ENCODE measurements around the gene PLPP3.

Gene PLPP3

DNA sequence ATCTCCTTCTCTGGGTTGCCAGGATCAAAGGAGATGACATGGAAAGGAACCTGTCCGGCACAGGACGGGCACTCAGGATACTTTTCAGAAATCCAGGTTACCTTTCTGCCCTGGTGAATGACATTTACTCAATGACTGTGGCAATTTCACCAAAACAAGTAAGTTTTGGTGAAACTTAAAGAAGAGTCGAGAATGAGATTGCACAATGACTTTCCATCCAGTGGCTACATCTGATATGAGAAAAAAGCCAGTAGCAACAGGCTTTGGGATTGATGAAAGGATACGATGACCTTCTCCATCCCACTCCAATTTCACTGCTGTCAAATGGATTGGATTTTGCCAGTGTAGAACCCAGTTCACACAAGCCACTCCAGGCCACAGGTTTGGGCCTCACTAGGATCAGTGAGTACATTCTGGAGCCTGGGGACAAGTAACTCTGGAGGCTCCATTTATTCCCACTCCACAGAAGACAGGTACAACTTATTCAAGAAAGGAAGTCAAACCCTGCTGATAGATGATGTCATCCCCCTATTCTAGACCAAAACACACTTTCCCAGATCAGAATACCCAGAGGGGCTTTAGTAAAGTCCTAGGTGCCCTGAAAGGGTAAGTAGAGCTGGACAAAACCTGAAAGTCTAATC, 63.3 kb downstream of the PLPP3 start:
- peaks cover 7 to 13% (median 10%) of the 10 kb centered on the region in 4 experiments for H3K4me1 ChIP-seq (ENCODE audit: control extremely low read depth in 1 of 4, control insufficient read depth in 4 of 4, insufficient read depth in 4 of 4, low read length in 3 of 4)
- no peak overlapping the region for H3K4me3 ChIP-seq (ENCODE audit: control insufficient read depth in 1 of 7, extremely low read depth in 1 of 7, insufficient read depth in 4 of 7, low read depth in 2 of 7, low read length in 6 of 7)
- DNase-seq, result no peak
- peaks cover 0 to 8% (median 0%) of the 10 kb centered on the region in 5 experiments for H3K27me3 ChIP-seq (replicated peaks in 2 of 5; ENCODE audit: control insufficient read depth in 4 of 5, insufficient read depth in 5 of 5, low read length in 4 of 5)
- no peak overlapping the region for H3K27ac ChIP-seq (ENCODE audit: insufficient read depth in 1 of 2, low read depth in 1 of 2, low read length in 2 of 2, poor library complexity in 1 of 2, severe bottlenecking in 2 of 2)
- no peaks in the 10 kb centered on the region for H3K9me3 ChIP-seq (ENCODE audit: control extremely low read depth in 1 of 5, control insufficient read depth in 4 of 5, insufficient read depth in 2 of 5, low read depth in 1 of 5, low read length in 4 of 5)
- 86% methylated on average over 4 of the region's 4 CpGs for WGBS (ENCODE audit: insufficient coverage)
- ChIA-PET POLR2A (no interaction called here), CTCF (no interaction called here)
- no peaks in the 10 kb centered on the region for H3K36me3 ChIP-seq (ENCODE audit: control insufficient read depth in 4 of 4, insufficient read depth in 4 of 4, low read length in 3 of 4)

DNA sequence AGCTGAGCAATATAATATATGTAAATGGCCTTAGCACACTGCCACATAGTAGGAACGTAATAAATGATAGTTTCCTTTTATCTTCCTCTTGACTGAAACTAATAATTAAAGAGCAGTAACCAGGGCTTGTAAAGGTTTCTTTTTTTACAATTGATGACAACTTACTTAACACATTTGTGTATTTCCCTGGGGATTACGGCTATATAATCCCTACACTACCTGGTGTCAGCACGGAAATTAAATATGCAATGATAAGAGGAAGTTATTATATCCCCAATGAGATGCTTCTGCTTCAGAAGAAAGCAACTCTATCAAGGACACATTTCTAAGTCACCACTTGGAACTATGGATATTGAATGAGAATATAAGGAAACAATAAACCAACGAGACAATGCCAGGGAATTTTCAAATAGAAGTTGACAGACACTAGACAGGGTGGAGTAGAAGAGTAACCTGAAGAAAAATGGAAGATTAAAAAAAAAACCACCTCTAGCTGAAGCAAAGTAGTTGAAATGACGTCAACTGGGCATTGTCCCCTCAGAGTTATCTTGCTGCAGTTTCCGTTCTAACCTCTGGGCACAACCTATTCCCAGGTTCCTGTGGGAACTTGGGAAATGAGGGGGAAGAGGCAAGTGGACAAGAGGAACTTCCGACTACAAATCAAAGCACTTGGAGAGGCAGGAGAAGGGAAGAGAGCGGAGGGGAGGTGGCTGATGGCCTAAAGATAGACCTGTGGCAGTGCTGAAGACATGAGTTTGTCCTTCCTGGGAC, 66.5 kb downstream of the PLPP3 start:
- no peak for DNase-seq
- Histone ChIP-seq H3K27ac (ENCODE audit: insufficient read depth in 1 of 2, low read depth in 1 of 2, low read length in 2 of 2, poor library complexity in 1 of 2, severe bottlenecking in 2 of 2) (no peak overlapping the region), H3K36me3 (ENCODE audit: control insufficient read depth in 4 of 4, insufficient read depth in 4 of 4, low read length in 3 of 4) (no peaks in the 10 kb centered on the region), H3K4me3 (ENCODE audit: control insufficient read depth in 1 of 7, extremely low read depth in 1 of 7, insufficient read depth in 4 of 7, low read depth in 2 of 7, low read length in 6 of 7) (no peak overlapping the region), H3K9me3 (ENCODE audit: control extremely low read depth in 1 of 5, control insufficient read depth in 4 of 5, insufficient read depth in 2 of 5, low read depth in 1 of 5, low read length in 4 of 5) (no peaks in the 10 kb centered on the region), H3K4me1 (ENCODE audit: control extremely low read depth in 1 of 4, control insufficient read depth in 4 of 4, insufficient read depth in 4 of 4, low read length in 3 of 4) (peaks cover 7 to 13% (median 10%) of the 10 kb centered on the region in 4 experiments), H3K27me3 (replicated peaks in 2 of 5; ENCODE audit: control insufficient read depth in 4 of 5, insufficient read depth in 5 of 5, low read length in 4 of 5) (peaks cover 0 to 5% (median 0%) of the 10 kb centered on the region in 5 experiments)
- ChIA-PET CTCF (no interaction called here), POLR2A (interaction anchor here (0.6 kb wide), 1 partner anchor 1329 kb away, joined by 3 read pairs; no protein-coding TSS in a partner anchor)
- WGBS (ENCODE audit: insufficient coverage), result 100% methylated on average over 4 of the region's 8 CpGs

DNA sequence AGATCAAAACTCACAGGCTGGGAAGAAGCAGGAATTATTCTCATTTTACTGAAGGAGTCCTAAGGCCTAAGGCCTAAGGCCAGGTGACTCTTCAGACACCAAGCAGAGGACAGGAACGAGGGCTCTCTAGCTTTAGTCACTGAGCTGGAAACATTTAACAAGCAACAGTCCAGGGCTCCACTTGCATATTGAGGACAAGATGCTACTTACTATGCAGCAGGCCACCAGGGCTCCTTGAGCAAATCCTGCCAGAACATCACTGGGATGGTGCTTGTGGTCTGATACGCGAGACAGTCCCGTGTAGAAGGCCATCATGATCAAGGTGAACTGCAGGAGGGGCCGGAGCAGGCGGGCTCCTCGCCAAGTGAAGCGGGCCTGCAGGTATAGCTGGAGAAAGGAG, 67.6 kb downstream of the PLPP3 start:
- Histone ChIP-seq H3K27me3 (replicated peaks in 2 of 5; ENCODE audit: control insufficient read depth in 4 of 5, insufficient read depth in 5 of 5, low read length in 4 of 5) (peaks cover 0 to 2% (median 0%) of the 10 kb centered on the region in 5 experiments), H3K36me3 (ENCODE audit: control insufficient read depth in 4 of 4, insufficient read depth in 4 of 4, low read length in 3 of 4) (no peaks in the 10 kb centered on the region), H3K4me1 (ENCODE audit: control extremely low read depth in 1 of 4, control insufficient read depth in 4 of 4, insufficient read depth in 4 of 4, low read length in 3 of 4) (peaks cover 7 to 15% (median 10%) of the 10 kb centered on the region in 4 experiments), H3K4me3 (ENCODE audit: control insufficient read depth in 1 of 7, extremely low read depth in 1 of 7, insufficient read depth in 4 of 7, low read depth in 2 of 7, low read length in 6 of 7) (no peak overlapping the region), H3K27ac (ENCODE audit: insufficient read depth in 1 of 2, low read depth in 1 of 2, low read length in 2 of 2, poor library complexity in 1 of 2, severe bottlenecking in 2 of 2) (no peak overlapping the region), H3K9me3 (ENCODE audit: control extremely low read depth in 1 of 5, control insufficient read depth in 4 of 5, insufficient read depth in 2 of 5, low read depth in 1 of 5, low read length in 4 of 5) (no peaks in the 10 kb centered on the region)
- ChIA-PET POLR2A (no interaction called here), CTCF (no interaction called here)
- no peak for DNase-seq
- WGBS (ENCODE audit: insufficient coverage), result 94% methylated on average over 4 of the region's 8 CpGs

DNA sequence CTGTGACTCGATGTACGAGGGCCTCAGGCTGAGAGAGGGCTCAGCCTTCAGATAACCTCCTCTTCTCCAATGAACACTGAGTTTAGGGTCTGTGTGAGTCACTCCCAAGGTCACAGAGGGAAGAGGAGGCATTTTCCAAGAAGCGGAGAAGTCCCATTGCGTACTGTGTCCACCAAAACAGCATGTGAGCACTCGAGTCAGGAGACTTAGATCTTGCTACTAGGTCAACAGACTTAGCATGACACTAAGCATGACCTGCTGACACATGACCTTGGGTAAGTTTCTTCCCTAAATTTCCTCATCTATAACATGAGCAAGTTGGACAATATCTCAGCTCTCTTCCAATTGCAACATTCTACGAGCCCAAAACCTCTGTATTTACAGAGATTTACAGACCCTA, 68.0 kb downstream of the PLPP3 start:
- ChIA-PET CTCF (no interaction called here), POLR2A (interaction anchor here (0.6 kb wide), 1 partner anchor 19 kb away, joined by 7 read pairs; no protein-coding TSS in a partner anchor)
- H3K36me3 ChIP-seq (ENCODE audit: control insufficient read depth in 4 of 4, insufficient read depth in 4 of 4, low read length in 3 of 4), result no peaks in the 10 kb centered on the region
- DNase-seq, result no peak
- peaks cover 0 to 2% (median 0%) of the 10 kb centered on the region in 5 experiments for H3K27me3 ChIP-seq (replicated peaks in 2 of 5; ENCODE audit: control insufficient read depth in 4 of 5, insufficient read depth in 5 of 5, low read length in 4 of 5)
- 92% methylated on average over 5 of the region's 6 CpGs for WGBS (ENCODE audit: insufficient coverage)
- no peak overlapping the region for H3K27ac ChIP-seq (ENCODE audit: insufficient read depth in 1 of 2, low read depth in 1 of 2, low read length in 2 of 2, poor library complexity in 1 of 2, severe bottlenecking in 2 of 2)
- peaks cover 3 to 16% (median 10%) of the 10 kb centered on the region in 4 experiments for H3K4me1 ChIP-seq (ENCODE audit: control extremely low read depth in 1 of 4, control insufficient read depth in 4 of 4, insufficient read depth in 4 of 4, low read length in 3 of 4)
- H3K4me3 ChIP-seq (ENCODE audit: control insufficient read depth in 1 of 7, extremely low read depth in 1 of 7, insufficient read depth in 4 of 7, low read depth in 2 of 7, low read length in 6 of 7), result no peak overlapping the region
- H3K9me3 ChIP-seq (ENCODE audit: control extremely low read depth in 1 of 5, control insufficient read depth in 4 of 5, insufficient read depth in 2 of 5, low read depth in 1 of 5, low read length in 4 of 5), result no peaks in the 10 kb centered on the region

DNA sequence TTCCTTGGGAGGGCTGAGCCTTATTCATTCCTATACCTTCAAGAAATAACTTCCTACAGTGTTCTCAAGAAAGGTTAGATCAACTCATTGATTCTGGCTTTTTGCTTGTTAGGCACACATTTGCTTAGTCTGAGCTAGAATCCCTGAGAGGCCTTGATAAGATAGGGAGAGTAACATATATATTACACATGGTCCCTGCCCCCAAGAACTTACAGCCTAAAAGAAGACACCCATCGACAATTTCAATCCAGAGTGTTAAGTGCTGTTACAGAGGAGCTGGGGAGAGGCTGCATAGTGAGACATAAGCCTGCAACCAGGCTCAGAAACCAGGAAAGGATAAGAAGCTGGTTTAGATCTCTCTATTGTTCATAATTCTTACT, 68.7 kb downstream of the PLPP3 start:
- no peaks in the 10 kb centered on the region for H3K9me3 ChIP-seq (ENCODE audit: control extremely low read depth in 1 of 5, control insufficient read depth in 4 of 5, insufficient read depth in 2 of 5, low read depth in 1 of 5, low read length in 4 of 5)
- H3K27me3 ChIP-seq (replicated peaks in 2 of 5; ENCODE audit: control insufficient read depth in 4 of 5, insufficient read depth in 5 of 5, low read length in 4 of 5), result peaks cover 0 to 2% (median 0%) of the 10 kb centered on the region in 5 experiments
- no peak for DNase-seq
- 100% methylated on average over 1 of the region's 1 CpG for WGBS (ENCODE audit: insufficient coverage)
- no peak overlapping the region for H3K4me3 ChIP-seq (ENCODE audit: control insufficient read depth in 1 of 7, extremely low read depth in 1 of 7, insufficient read depth in 4 of 7, low read depth in 2 of 7, low read length in 6 of 7)
- peaks cover 0 to 17% (median 10%) of the 10 kb centered on the region in 4 experiments for H3K4me1 ChIP-seq (ENCODE audit: control extremely low read depth in 1 of 4, control insufficient read depth in 4 of 4, insufficient read depth in 4 of 4, low read length in 3 of 4)
- no peaks in the 10 kb centered on the region for H3K36me3 ChIP-seq (ENCODE audit: control insufficient read depth in 4 of 4, insufficient read depth in 4 of 4, low read length in 3 of 4)
- H3K27ac ChIP-seq (ENCODE audit: insufficient read depth in 1 of 2, low read depth in 1 of 2, low read length in 2 of 2, poor library complexity in 1 of 2, severe bottlenecking in 2 of 2), result no peak overlapping the region
- ChIA-PET POLR2A (interaction anchor here (0.6 kb wide), 1 partner anchor 18 kb away, joined by 7 read pairs; no protein-coding TSS in a partner anchor), CTCF (no interaction called here)

DNA sequence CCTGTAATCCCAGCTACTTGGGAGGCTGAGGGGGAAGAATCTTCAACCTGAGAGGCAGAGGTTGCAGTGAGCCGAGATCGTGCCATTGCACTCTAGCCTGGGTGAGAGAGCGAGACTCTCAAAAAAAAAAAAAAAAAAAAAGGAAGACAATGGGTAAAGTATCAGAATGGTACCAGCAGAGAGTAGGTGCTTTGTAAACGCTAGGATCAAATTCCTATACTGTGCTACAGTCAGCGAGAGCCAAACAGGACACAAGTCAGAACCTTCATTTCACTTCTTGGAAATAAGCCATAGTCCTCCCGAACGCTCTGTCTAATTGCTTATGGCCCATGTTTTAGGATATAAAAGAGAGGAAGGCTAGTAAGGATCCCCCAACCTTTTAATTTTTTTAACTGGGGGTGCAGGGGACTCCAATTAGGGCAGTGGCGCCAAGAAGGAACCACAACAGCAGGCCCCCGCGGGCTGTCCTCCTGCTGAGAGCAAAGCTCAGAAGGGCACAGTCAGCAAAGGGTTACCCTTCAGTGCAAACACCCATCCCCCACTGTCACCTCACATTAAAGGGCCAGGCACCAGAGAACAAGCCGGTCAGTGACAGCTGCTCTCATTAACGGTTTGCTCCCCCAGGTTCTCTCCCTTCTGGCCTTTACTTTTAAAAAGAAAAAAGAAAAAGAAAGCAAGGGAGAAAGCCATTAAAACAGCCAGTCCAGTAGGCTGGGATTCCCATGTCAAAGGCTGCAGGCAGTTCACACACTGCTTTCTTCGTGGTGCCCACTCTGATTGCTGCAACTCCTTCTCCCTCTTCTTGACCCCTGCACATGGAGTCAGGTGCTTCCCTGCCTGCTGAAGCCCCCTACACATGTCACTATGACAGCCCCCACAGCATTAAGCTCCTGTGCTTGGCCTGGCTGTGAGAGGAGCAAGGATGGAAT, 69.4 kb downstream of the PLPP3 start:
- ChIA-PET POLR2A (no interaction called here), CTCF (no interaction called here)
- Histone ChIP-seq H3K36me3 (ENCODE audit: control insufficient read depth in 4 of 4, insufficient read depth in 4 of 4, low read length in 3 of 4) (no peaks in the 10 kb centered on the region), H3K27me3 (replicated peaks in 2 of 5; ENCODE audit: control insufficient read depth in 4 of 5, insufficient read depth in 5 of 5, low read length in 4 of 5) (peaks cover 0 to 2% (median 0%) of the 10 kb centered on the region in 5 experiments), H3K9me3 (ENCODE audit: control extremely low read depth in 1 of 5, control insufficient read depth in 4 of 5, insufficient read depth in 2 of 5, low read depth in 1 of 5, low read length in 4 of 5) (no peaks in the 10 kb centered on the region), H3K4me1 (ENCODE audit: control extremely low read depth in 1 of 4, control insufficient read depth in 4 of 4, insufficient read depth in 4 of 4, low read length in 3 of 4) (peaks cover 0 to 21% (median 10%) of the 10 kb centered on the region in 4 experiments), H3K4me3 (ENCODE audit: control insufficient read depth in 1 of 7, extremely low read depth in 1 of 7, insufficient read depth in 4 of 7, low read depth in 2 of 7, low read length in 6 of 7) (no peak overlapping the region), H3K27ac (ENCODE audit: insufficient read depth in 1 of 2, low read depth in 1 of 2, low read length in 2 of 2, poor library complexity in 1 of 2, severe bottlenecking in 2 of 2) (no peak overlapping the region)
- 99% methylated on average over 10 of the region's 13 CpGs for whole genome bisulfite sequencing (ENCODE audit: insufficient coverage)
- no peak for DNase-seq

Data from common myeloid progenitor, CD34-positive (primary cell).